Parathyroid adenoma (tissue), 2 donors: ENCODE data around the gene ANAPC2.

Source experiments
- H2AFZ ChIP-seq: fragments of 300-600 bp; sonication (generic); one replicate; pipeline ENCODE4 v1.7.0; 2017; ENCODE audit warnings: antibody characterized with exemption, mild to moderate bottlenecking
- H3K27ac ChIP-seq: fragments of 300-600 bp; sonication (generic); one replicate; pipeline ENCODE4 v1.7.0; 2017
- H3K27me3 ChIP-seq: fragments of 300-600 bp; sonication (generic); one replicate; pipeline ENCODE4 v1.7.0; 2017; ENCODE audit warnings: low read length; ENCODE audit not compliant: control insufficient read depth, insufficient read depth
- H3K36me3 ChIP-seq: fragments of 300-600 bp; sonication (generic); one replicate; pipeline ENCODE4 v1.7.0; 2017; ENCODE audit warnings: low read length; ENCODE audit not compliant: control insufficient read depth, insufficient read depth
- H3K4me1 ChIP-seq: fragments of 300-600 bp; sonication (generic); one replicate; pipeline ENCODE4 v1.7.0; 2017; ENCODE audit warnings: control low read depth
- H3K4me2 ChIP-seq: fragments of 300-600 bp; sonication (generic); one replicate; pipeline ENCODE4 v1.7.0; 2017; ENCODE audit warnings: low read length
- H3K4me3 ChIP-seq: fragments of 300-600 bp; sonication (generic); one replicate; pipeline ENCODE4 v1.7.0; 2017; ENCODE audit warnings: low read depth, low read length
- H3K79me2 ChIP-seq: fragments of 300-600 bp; sonication (generic); one replicate; pipeline ENCODE4 v1.7.0; 2017; ENCODE audit warnings: control low read depth
- H3K9ac ChIP-seq: fragments of 300-600 bp; sonication (generic); one replicate; pipeline ENCODE4 v1.7.0; 2017; ENCODE audit warnings: mild to moderate bottlenecking
- H3K9me3 ChIP-seq: fragments of 300-600 bp; sonication (generic); one replicate; pipeline ENCODE4 v1.7.0; 2017; ENCODE audit warnings: low read length; ENCODE audit not compliant: control insufficient read depth
- CTCF ChIP-seq: fragments of 300-600 bp; sonication (generic); IDR thresholded peaks from one replicate; pipeline ENCODE4 v1.7.0; 2017; ENCODE audit warnings: antibody characterized with exemption, mild to moderate bottlenecking
- donor health status: primary hyperparathyroidism.

ANAPC2 gene

GRCh38 chr9:137189297-137190295 is 1.2 kb upstream of the ANAPC2 start:
- peak overlapping the region; percentile 91 for H3K4me2 ChIP-seq
- peaks cover 8% of the 10 kb centered on the region for H3K4me1 ChIP-seq
- no peak for TF ChIP-seq CTCF
- H3K36me3 ChIP-seq, result no peaks in the 10 kb centered on the region
- H3K79me2 ChIP-seq, result peaks cover 4% of the 10 kb centered on the region
- H2AFZ ChIP-seq, result peak overlapping the region; percentile 90
- no peaks in the 10 kb centered on the region for H3K9me3 ChIP-seq
- H3K9ac ChIP-seq, result no peak overlapping the region
- H3K27ac ChIP-seq, result peak overlapping the region; percentile 87
- no peaks in the 10 kb centered on the region for H3K27me3 ChIP-seq
- H3K4me3 ChIP-seq, result peak overlapping the region; percentile 97

- H3K27ac ChIP-seq, result peak overlapping the region; percentile 87
- peaks cover 8% of the 10 kb centered on the region for H3K4me1 ChIP-seq
Measured at GRCh38 chr9:137188086-137188489, 272 bp downstream of the ANAPC2 start.

GRCh38 chr9:137187386-137187785 is 974 bp downstream of the ANAPC2 start:
- H3K4me2 ChIP-seq, result peak overlapping the region; percentile 99
- peaks cover 8% of the 10 kb centered on the region for H3K4me1 ChIP-seq
- peak overlapping the region; percentile 97 for H3K4me3 ChIP-seq
- H3K27me3 ChIP-seq, result no peaks in the 10 kb centered on the region
- H3K79me2 ChIP-seq, result peaks cover 4% of the 10 kb centered on the region
- no peaks in the 10 kb centered on the region for H3K36me3 ChIP-seq
- no peak for TF ChIP-seq CTCF
- H2AFZ ChIP-seq, result no peak overlapping the region
- H3K9me3 ChIP-seq, result no peaks in the 10 kb centered on the region
- H3K27ac ChIP-seq, result no peak overlapping the region
- H3K9ac ChIP-seq, result no peak overlapping the region

More at GRCh38 chr9:137188086-137188489, 272 bp downstream of the ANAPC2 start:
- H3K4me2 ChIP-seq, result peak overlapping the region; percentile 99
- H3K4me3 ChIP-seq, result peak overlapping the region; percentile 97
- peaks cover 4% of the 10 kb centered on the region for H3K79me2 ChIP-seq
- no peaks in the 10 kb centered on the region for H3K9me3 ChIP-seq
- no peak for TF ChIP-seq CTCF
- peak overlapping the region; percentile 37 for H3K9ac ChIP-seq
- peak overlapping the region; percentile 90 for H2AFZ ChIP-seq
- no peaks in the 10 kb centered on the region for H3K36me3 ChIP-seq
- no peaks in the 10 kb centered on the region for H3K27me3 ChIP-seq

GRCh38 chr9:137186385-137186784 is 2.0 kb downstream of the ANAPC2 start:
- Histone ChIP-seq H3K9me3 (no peaks in the 10 kb centered on the region), H2AFZ (no peak overlapping the region), H3K27me3 (no peaks in the 10 kb centered on the region), H3K79me2 (peaks cover 4% of the 10 kb centered on the region), H3K4me3 (no peak overlapping the region), H3K27ac (no peak overlapping the region), H3K4me2 (peak overlapping the region; percentile 99), H3K4me1 (peaks cover 8% of the 10 kb centered on the region), H3K36me3 (no peaks in the 10 kb centered on the region), H3K9ac (no peak overlapping the region)
- TF ChIP-seq CTCF, result no peak
